ENCODE measurements around the gene CDH3. TPM values are rescaled to one million over a fixed set of nuclear protein-coding genes. Genes with fewer than 3 reads are reported as not detected.

Gene CDH3
- total RNA-seq, 2 donors from 2014 or later: 0.32 to 0.68 TPM

- DNase-seq (no peak), ATAC-seq (peak in 1 of 2 donors; percentile 59)
- intact Hi-C loops (cut with DNase I): no loop called here
Observed at GRCh38 chr16:68645494-68646388, 631 bp downstream of the CDH3 start.

GRCh38 chr16:68646953-68647659 lies 2.0 kb downstream of the CDH3 start:
- DNase-seq: no peak
- intact Hi-C loops (cut with DNase I): no loop called here
- ATAC-seq: no peak

DNA sequence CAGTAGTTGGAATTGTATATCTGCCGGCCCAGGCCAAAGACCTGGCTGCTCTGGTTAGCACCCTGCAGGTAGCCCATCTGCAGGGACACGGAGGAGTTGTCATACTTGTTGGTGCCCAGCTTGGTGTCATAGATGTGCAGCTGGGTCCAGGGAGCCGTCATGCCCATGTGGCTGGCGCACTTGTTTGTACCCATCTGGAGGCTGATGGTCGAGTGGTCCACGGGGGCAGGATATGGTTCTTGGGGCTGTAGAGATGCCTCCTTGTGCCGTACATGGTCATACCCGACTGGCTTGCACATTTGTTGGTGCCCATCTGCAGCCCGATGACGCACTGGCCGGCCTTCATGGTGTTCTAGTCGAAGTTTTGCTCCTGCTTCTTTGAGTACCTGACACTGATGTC lies 6.0 kb downstream of the CDH3 start:
- DNase-seq (no peak), ATAC-seq (no peak)

GRCh38 chr16:68652659-68653058 lies 7.5 kb downstream of the CDH3 start:
- ATAC-seq (no peak), DNase-seq (no peak)
- intact Hi-C loops (cut with DNase I): no loop called here

More for the DNA sequence above, 6.0 kb downstream of the CDH3 start:
- intact Hi-C loops (cut with DNase I): no loop called here

DNA sequence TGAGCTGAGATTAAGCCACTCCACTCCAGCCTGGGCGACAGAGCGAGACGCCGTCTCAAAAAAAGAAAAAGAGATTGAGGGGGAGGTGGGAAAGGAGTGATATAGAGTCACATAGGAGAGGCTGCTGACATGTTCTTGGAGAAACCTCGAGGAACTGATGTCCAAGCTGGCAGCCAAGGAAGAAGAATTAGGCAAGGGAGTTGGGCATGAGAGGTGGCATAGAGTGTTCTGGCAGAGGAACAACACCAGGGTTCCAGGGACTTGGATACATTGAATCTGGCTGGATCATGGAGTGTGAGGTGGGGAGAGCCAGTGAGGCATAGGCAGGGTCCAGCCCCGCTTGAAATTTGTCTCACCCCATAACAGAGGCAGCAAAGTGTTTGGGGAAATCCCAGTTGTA lies 10.7 kb downstream of the CDH3 start:
- intact Hi-C loops (cut with DNase I): no loop called here
- ATAC-seq (no peak), DNase-seq (no peak)

- DNase-seq (no peak), ATAC-seq (peak in 1 of 2 donors; percentile 23)
- intact Hi-C loops (cut with DNase I): no loop called here
Observed at GRCh38 chr16:68656751-68657150, 11.6 kb downstream of the CDH3 start.

- peak in 1 of 2 donors; percentile 19 for ATAC-seq
- DNase-seq: no peak
- intact Hi-C loops (cut with DNase I): no loop called here
Observed at GRCh38 chr16:68658341-68658973, 13.3 kb downstream of the CDH3 start.

GRCh38 chr16:68658974-68659360 lies 13.9 kb downstream of the CDH3 start:
- intact Hi-C loops (cut with DNase I): no loop called here
- ATAC-seq: no peak
- no peak for DNase-seq

GRCh38 chr16:68659412-68660358 lies 14.6 kb downstream of the CDH3 start:
- intact Hi-C loops (cut with DNase I): no loop called here
- ATAC-seq (no peak), DNase-seq (no peak)

DNA sequence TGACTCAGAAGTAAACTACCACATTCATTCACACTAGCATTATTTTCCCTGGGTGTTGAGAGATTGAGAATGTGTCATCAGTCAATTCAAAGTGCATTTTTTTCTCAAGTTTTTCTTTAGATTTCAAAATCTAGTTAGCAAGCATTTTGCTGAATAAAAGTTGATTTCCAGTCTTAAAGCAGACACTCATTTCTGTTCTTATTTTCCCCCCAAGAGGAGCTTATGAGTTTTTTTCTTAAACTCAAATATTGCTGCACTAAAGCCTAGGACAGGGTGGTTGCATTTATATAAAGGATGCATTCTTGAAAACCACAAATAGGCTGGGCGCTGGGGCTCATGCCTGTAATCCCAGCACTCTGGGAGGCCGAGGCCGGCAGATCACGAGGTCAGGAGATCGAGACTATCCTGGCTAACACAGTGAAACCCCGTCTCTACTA lies 15.3 kb downstream of the CDH3 start:
- ATAC-seq: peak in 1 of 2 donors; percentile 50
- intact Hi-C loops (cut with DNase I): no loop called here
- no peak for DNase-seq

- no peak for ATAC-seq
- DNase-seq: no peak
- intact Hi-C loops (cut with DNase I): no loop called here
Observed at GRCh38 chr16:68662035-68662434, 16.9 kb downstream of the CDH3 start.

DNA sequence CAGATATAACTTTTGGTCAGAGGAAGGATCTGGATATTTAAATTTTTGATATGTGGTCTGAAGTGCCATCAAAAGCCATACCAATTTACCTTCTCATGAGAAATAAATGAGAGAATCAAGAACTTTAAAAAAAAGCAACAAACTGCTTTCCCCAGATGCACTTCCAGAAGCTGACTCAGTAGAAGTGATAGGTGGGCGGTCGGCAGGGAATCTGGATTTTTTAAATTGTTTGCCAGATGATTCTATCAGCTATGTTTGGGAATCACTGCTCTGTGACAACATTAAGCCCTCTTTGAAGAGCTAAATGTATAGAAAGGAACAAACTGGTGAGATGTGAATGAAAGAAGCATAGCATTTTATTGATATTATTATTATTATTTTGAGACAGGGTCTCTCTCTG lies 19.2 kb downstream of the CDH3 start:
- DNase-seq: no peak
- intact Hi-C loops (cut with DNase I): no loop called here
- no peak for ATAC-seq

GRCh38 chr16:68665501-68665900 lies 20.4 kb downstream of the CDH3 start:
- no peak for ATAC-seq
- DNase-seq: no peak
- intact Hi-C loops (cut with DNase I): no loop called here

- ATAC-seq (no peak), DNase-seq (no peak)
- intact Hi-C loops (cut with DNase I): no loop called here
Observed at GRCh38 chr16:68668266-68668665, 23.2 kb downstream of the CDH3 start.

- no peak for DNase-seq
- intact Hi-C loops (cut with DNase I): no loop called here
- ATAC-seq: peak; percentile 27 to 70
Observed at GRCh38 chr16:68676113-68676860, 31.2 kb downstream of the CDH3 start.

- ATAC-seq (no peak), DNase-seq (no peak)
- intact Hi-C loops (cut with DNase I): no loop called here
Observed at GRCh38 chr16:68681038-68681437, 35.9 kb downstream of the CDH3 start.

- intact Hi-C loops (cut with DNase I): no loop called here
- DNase-seq (no peak), ATAC-seq (no peak)
Observed at GRCh38 chr16:68685685-68686478, 40.8 kb downstream of the CDH3 start.
